ENCODE measurements around the gene SPAST.

DNA sequence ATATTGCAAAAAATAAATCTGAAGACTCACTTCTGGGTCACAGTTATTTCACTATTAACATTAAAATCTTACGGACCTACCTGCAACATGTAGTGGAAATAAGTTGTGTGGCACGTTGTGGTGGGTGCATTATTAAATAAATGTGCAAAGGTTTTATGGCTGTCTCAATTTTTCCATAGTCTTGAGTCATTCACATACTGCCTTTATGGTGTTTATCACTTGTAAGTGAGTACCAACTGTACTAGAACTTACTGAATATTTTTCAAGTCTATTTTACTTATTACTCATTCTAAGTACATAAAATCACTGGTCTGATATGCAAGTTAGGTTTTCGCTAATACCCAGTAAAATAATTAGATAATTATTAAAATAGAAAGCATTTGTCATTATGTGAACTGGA lies 54.7 kb downstream of the SPAST start:
- TF ChIP-seq, protein P1, sequence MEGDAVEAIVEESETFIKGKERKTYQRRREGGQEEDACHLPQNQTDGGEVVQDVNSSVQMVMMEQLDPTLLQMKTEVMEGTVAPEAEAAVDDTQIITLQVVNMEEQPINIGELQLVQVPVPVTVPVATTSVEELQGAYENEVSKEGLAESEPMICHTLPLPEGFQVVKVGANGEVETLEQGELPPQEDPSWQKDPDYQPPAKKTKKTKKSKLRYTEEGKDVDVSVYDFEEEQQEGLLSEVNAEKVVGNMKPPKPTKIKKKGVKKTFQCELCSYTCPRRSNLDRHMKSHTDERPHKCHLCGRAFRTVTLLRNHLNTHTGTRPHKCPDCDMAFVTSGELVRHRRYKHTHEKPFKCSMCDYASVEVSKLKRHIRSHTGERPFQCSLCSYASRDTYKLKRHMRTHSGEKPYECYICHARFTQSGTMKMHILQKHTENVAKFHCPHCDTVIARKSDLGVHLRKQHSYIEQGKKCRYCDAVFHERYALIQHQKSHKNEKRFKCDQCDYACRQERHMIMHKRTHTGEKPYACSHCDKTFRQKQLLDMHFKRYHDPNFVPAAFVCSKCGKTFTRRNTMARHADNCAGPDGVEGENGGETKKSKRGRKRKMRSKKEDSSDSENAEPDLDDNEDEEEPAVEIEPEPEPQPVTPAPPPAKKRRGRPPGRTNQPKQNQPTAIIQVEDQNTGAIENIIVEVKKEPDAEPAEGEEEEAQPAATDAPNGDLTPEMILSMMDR (conservative IDR thresholded peaks at IDR 0.05 in 1 of 2, IDR thresholded peaks at IDR 0.05 in 1 of 2; ENCODE audit: extremely low read depth in 1 of 2, insufficient read depth in 1 of 2, low read depth in 1 of 2, low read length in 2 of 2): no peak
- TF ChIP-seq EZH2 (IDR thresholded peaks at IDR 0.05; ENCODE audit: borderline replicate concordance, low read length): no peak
